HTR-8/SVneo (cell line): ENCODE measurements around the gene DUSP22.

Source experiments
- DNase-seq: peaks from one replicate; pipeline ENCODE4 v3.0.0; 2011; ENCODE audit warnings: low spot score, mixed read lengths; ENCODE audit not compliant: insufficient read length
- FAIRE-seq: peaks from 2 replicates; lab custom pipeline; 2011; peaks lifted over from hg19 to GRCh38; lab: Jason Lieb, UNC

The DUSP22 gene

DNA sequence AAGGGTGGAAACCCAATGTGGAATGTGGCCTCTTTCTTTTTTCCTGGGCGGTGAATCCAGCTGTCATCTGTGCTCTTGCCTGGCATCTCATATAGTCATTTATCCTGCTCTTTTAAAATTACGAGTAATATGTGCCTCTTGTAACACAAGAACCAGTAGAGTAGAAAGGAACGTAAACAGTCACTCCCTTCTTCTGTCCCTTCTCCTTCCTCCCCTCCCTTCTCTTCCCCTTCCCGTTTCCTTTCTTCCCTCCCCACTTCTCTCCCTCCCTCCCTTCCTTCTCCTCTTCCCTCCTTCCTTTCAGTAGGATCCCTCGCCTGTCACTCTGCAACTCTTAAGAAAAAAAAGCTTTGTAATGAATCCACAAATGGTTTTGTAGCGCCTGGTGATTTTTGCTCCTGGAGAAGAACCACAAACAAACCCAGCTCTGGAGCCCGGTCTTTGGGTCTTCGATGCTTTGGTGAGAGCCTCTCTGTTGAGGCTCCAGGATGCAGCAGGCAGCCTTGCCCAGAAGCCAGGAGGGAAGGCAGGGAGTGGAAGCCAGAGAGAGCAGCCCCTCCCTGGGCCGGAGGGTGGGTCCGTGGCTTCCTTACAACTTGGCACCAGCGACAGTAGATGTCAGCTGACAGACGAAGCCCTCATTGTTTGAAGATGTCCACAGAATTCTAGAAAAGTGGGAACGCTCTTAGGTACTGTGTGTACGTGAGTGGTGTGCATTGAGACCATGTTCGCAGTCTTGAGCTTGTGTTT, 15.0 kb downstream of the DUSP22 start:
- FAIRE-seq (no peak), DNase-seq (no peak)

DNA sequence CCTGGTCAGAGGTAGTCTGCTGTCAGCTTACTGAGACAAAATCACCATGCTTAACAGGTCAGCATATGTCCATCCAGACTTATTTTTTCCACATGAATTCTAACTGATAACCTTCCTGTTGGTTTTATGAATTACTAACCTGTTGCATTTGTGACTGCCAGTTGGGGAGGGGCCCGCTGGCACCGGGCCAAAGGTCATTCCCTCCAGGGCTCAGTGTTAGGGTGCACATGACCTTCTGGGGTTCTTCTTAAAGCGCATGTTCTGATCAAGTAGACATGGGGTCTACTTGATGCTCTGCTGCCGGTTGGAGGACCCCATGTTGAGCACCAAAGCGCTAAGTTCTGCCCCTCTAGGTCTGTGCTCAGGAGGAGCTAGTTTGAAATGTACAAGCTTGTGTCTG, 15.6 kb downstream of the DUSP22 start:
- DNase-seq (no peak), FAIRE-seq (no peak)

DNA sequence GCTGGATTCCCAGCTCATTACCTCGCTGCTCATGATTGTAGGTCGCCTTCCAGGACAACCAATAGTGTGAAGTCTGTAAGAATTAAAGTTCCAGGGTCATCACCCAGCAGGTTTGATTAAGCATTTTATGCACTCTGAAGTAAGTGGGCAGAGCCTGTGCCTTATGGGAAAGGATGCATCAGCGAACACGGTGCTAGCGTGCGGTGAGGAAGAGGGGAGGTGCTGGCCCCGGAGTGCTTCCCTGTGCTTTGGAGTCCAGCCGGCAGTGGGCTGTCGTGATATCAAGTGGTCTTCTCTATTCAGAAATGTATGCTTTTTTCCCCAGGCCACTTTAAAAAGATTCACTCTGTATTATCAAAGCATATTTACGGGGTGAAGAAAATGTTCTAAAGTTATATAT, 16.0 kb downstream of the DUSP22 start:
- DNase-seq (no peak), FAIRE-seq (no peak)

DNA sequence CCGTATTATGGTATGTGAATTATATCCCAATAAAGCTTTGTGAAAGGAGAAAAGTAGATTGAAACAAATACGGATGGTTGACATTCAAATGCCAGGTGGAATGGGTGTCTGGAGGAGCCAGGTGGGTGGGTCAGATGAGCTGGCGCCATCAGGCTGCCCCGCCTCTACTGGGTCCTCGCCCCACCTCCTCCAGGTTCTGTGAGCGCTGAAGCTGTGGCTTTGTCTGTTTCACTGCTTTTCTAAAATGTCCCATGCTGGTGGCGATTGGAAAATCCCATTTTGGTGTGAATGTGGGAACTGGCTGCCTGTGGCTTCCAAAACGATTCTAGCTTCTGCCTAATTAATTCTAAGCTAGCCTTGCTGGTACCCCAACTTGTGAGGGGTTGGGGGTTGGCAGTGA, 16.5 kb downstream of the DUSP22 start:
- no peak for DNase-seq
- FAIRE-seq = no peak

DNA sequence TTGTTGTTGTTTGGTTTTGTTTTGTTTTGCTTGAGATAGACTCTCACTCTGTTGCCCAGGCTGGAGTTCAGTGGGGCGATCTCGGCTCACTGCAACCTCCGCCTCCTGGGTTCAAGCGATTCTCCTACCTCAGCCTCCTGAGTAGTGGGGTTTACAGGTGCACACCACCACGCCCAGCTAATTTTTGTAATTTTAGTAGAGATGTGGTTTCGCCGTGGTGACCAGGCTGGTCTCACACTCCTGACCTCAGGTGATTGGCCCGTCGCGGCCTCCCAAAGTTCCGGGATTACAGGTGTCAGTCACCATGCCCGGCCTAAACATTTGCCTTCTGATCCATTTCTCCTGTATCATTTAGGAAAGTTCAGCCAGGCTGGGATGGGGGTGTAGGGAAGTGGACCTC, 17.7 kb downstream of the DUSP22 start:
- no peak for FAIRE-seq
- DNase-seq = no peak

DNA sequence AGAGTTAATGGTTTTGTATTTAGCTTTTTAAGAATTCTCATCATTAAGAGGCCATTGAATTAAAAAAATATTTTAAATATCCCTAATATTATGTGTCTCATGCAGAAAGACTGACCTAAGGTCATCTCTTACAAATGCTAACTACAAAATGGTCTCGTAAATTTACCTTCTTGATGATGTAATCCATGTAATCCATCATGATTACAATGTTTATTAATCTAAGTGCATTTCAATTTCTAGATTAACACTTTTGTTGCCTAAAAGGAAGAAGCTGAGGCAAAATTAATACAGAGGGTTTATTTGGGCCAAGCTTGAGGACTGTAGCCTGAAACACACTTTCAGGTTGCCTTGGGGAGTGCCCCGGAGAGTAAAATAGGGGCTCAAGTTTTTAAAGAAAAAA, 18.4 kb downstream of the DUSP22 start:
- no peak for DNase-seq
- FAIRE-seq = no peak

DNA sequence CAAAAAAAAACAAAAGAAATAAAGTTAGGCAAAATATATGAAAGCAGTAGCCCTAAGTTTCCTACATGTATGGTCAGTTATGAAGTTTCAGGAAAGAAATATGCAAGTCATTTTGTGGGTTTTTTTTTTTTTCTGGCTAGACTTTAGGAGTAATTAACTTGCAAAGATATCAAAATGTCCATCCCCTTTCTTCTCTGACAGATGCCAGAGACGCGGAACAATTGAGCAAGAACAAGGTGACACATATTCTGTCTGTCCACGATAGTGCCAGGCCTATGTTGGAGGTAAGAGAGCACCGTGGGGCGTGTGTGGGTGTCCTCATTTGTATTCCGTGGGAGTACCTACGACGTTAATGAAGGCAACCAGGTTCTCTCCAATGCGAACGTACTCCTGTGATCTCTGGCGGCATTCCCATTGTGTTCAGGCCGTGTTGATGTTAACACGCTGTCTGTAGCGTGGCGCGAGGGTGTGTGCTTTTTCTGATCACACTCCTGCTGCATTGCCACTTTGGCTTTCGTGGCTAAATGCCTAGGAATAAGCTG, 19.5 kb downstream of the DUSP22 start:
- no peak for DNase-seq
- FAIRE-seq = no peak

DNA sequence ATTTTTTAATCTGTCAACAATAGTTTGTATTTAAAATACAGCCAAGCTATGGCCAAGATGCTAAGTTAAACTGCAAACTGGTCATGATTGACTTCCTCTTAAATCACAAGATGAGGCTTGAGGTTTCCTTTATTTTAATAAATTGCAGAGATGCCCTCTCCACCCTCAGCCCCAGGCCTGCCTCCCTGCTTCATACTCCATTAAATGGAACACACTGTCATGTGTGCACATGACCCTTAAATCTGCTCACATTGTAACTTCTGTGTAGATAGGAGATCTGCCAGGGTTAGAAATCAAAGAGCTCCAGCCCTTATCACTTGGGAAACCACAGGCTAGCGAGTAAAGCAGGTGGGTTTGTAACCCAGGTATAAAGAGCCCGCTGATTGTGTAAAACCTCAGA, 20.8 kb downstream of the DUSP22 start:
- no peak for FAIRE-seq
- no peak for DNase-seq

DNA sequence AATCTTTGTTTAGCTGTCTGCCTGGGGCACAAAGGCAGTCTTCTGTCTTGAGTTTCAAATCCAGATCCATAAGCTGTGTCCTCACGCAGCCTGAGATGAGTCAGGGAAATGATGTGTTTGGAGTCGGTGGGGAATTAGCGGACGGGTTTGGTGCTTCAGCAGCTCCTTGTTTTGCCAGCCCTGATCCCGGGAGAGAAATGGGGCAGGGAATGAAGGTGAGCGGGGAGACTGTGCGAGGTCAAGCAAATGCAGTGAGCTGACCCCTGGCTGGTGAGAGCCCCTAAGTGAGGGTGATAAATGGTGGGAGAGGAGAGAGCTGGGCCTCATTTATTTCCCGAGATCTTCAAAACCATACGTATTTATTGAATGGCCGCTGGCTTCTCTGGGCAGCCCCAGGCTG, 21.6 kb downstream of the DUSP22 start:
- no peak for DNase-seq
- no peak for FAIRE-seq

DNA sequence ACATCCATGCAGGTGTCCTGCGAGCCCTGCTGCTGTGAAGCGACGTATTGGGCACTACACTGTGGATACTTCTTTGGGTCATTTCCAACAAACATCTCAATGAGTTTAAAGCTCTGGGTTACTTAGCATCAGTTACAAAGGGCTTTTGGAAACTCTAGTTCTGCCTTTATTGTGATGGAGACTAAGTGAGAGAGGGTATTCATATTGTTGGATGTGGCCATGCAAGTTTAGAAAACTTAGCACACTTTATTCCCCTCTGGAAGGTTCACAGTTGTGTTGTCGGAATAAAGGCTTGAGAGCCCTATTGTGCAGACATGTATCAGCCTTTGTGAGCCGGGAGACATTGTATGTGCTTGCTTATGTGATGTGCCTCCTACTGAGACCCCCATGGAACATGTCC, 22.1 kb downstream of the DUSP22 start:
- DNase-seq (no peak), FAIRE-seq (no peak)

DNA sequence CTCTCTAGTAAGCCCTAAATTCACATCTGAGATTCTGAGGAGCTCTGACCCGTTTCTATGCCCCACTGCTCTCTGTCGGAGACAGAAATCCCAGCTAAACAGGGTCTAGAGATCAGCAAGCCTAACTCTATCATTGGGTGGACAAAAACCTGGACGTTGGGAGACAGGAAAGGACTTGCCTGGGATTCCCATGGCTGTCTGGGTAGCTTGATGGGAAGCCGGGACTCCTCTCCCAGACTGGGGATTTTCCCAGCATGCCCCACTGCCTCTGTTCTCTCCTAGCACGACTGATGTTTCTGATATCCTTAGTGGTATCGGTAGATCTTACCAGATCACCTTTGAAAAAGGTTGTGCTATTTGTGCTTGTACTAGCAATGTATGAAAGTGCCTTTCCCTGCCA, 22.9 kb downstream of the DUSP22 start:
- DNase-seq (no peak), FAIRE-seq (no peak)

DNA sequence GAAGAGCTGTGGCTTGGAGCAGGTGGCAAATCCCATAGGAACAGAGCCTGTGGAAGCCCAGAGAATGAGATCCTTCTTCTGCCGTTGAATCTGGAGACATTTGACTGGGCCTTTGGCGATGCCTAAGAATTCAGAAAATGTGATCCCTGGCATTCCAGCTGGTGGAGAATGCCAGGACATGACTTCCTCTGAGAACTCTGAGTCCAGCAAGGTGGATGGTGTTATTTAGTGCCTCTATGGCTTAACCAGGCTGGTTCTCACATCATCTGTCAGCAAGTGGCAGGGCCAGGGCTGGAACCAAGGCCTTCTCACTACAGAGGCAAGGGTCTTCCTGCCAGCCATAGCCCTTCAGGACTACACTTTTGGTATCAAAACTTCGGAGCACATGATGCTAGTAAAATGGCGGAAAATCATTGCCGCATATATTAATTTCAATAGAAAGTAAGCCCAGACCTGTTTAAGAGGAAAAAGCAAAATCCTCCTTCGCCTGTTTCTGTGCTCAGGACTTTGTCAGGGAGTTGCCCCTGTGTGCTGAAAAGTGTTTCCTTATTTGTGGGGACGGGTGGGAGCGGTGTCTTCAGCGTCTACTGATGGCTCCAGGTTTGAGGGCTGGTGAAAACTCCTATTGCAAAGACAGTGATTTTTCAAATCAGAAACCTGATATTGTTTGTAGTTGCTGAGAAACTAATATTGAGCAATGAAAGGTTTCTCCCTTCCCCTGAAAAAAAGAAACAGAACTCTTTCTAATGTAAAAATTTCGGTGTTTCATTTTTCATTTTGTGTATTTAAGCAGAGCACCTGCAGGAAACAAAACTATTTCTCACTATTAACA, 23.9 kb downstream of the DUSP22 start:
- FAIRE-seq (no peak), DNase-seq (no peak)

DNA sequence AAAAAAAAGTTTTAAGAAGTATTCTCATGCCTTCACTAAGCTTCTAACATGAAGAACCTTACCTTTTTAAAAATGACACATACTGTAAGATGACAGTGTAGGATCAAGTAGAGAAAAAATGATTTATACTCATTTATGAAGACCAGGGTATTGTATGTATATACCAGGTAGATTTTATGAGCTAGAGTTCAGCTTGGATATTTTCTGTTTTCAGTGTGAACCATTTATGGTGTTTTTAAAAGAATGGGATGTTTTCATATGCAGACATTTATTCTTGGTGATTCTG, 24.4 kb downstream of the DUSP22 start:
- no peak for FAIRE-seq

DNA sequence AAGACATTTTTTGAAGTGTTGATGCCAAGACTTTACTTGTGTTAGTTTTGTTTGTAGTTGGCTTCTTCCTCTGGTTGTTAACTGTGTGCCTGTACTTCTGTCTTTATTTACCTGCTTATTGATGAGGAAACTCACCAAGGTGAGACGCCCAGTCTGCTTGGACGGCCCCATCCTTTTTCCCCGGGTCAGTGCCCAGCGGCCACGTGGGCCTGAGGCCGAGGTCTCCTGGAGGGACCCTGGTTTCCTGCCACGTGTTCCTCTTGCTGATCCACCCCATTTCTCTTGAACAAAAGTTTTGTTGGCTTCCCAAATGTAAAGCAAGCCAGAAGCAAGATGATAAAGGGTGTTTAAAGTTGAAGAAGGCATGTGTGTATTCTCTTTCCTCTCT, 24.8 kb downstream of the DUSP22 start:
- DNase-seq = no peak
- no peak for FAIRE-seq

More for the DNA sequence above, 24.4 kb downstream of the DUSP22 start:
- DNase-seq = no peak

DNA sequence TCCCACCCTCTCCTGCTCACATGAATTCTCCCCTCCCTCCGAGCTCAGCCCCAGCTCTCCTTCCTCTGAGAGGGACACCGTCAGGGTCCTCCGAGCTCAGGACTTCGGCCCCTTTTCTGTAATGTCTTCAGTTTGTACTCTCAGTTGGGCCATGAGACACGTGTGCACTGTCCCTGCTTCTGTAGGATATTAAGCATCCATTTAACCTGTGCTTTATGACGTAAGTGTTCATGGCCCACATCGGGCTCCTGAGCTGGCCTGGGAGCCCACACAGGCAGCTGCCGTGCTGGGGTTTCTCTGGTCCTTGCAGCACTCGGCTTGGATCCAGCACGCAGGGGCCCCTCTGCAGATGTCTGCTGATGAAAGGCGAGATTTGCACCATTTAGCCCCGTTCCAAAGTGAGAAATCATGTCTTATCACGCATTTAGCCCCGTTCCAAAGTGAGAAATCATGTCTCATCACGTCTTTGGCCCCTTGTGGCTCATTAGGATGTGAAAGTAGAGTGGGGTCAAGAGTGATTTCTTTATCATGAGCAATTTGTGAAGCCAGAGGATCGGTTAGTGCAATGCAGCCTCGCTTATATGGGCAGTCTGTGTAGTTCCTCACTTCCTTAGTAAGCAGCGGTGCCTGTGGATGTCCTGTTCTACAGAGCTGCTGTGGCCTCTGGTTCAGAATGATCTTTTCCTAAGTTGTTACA, 25.3 kb downstream of the DUSP22 start:
- FAIRE-seq (no peak), DNase-seq (no peak)

DNA sequence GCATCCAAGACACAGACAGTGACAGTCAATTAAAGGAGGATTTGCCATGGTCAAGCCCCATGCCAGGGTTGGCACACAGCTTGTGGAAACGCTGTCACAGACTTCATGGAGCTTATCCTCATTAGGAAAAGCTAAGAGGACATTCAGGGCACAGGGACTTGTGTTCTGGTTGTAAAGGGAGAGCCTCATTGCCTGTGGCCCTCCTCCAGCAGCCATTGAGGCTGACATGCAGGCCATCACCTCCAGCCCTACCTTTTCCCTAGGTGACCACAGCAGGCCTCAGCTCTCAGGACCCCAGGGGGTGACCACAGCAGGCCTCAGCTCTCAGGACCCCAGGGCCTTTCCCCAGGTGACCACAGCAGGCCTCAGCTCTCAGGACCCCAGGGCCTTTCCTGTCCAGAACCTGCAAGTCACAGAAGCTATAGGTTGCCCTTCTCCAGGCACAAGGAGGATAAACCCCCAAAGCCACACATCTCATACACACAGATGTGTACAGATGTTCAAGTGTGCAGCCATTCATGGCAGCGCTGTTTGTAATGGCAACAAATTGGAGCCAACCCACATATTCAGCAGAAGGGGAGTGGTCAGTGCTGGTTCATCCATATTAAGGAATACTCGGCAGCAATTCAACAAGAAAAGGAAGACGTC, 26.1 kb downstream of the DUSP22 start:
- FAIRE-seq (no peak), DNase-seq (no peak)

DNA sequence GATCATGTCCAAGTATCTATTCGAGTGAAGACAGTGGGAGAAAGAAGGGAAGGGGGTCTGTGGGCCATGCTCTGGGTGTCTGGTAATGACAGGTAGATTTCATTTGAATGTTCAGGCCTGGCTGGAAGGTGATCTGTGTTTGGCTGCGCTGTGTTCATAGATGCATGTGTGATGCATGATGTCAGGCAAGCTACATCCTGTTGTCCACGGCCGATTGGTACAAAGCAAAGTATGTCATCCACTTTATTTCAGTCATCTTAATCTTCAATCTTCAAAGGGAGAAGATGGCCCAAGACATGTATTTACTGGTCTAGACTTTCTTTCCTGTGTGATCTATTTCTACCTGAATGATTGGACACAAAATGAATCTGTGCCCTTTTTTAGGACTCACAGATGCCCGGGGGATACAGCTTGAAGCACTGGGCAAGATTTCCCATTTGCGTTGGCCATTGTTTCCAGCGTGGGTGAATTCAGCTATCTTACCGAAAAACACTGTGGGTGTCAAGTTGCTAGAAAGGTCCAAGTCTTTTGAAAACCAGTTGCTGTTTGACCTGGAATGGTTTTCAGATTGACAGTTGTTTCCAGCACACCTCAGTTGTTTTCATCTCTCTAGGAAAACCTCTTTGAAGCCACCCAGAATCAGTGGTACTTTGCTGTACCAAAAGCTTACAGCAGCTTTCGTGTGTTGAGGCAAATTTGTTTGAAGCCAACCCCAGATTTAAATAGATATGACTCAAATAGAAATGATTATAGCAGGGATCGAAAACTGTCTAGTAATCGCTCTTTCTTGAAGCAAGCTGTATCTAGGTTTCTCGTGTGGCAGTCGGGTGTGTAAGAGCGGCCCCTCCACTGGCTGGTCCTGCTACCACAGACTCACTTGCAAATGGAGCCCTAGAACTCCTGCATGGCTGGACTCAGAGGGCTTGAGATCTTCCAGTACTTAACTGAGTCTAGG, 27.2 kb downstream of the DUSP22 start:
- FAIRE-seq = no peak
- no peak for DNase-seq

DNA sequence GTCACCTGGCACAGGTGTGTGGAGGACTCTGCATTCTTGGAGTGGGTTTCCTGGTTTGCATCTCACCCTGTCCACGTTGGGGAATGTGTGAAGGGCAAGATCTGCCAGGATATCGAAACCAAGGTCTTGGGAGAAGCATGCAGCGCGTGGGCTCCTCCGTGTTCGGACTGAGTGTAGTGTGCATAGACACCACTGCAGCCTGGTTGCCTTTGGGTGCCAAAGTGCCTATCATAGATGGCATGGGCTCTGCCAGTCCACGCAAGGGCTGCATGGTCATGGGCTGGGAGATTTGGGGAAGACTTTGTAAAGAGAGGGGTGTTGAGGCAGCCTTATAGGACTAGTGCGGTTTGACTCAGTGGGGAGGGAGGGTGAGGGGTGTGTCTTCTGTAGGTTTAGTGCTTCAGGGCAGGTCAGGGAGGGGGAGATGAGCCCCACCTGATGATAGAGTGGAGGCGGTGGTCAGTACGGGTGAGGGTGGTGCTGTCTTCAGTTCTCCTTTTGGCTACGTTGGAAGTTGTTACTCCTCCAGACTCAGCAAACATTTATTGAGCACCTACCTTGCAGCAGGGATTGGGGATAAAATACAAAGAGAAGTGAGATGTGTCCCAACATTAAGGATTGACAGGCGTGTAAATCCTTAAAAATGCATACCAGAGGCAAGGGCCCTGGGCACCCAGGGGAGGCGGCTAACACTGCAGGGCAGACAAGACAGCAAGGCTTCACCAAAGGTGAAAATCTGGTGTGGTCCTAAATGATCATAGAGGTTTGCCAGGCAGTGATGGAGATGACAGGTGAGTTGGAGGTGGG, 28.3 kb downstream of the DUSP22 start:
- FAIRE-seq (no peak), DNase-seq (no peak)

DNA sequence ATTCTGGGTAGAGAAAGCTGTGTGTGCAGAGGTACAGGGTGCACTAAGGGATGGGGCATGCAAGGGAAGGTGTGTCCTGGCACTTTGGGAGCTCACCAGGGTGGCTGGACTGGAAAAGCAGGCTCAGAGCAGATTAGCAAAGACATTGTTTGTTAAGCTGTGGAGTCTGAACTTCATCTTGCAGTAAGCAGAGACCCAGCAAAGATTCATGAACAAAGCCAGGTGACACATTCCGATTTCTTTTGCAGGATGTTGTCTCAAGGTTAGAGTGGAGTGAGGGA, 28.8 kb downstream of the DUSP22 start:
- FAIRE-seq = no peak
- DNase-seq = no peak
